GM23338 (cell line): ENCODE measurements around the gene JDP2. TPM values are rescaled to one million over a fixed set of nuclear protein-coding genes. Genes with fewer than 3 reads are reported as not detected.

ENCODE experiments used
- ATAC-seq: fragments of 200-7000 bp; cut with Tn5 transposase; 3 replicates; pipeline ENCODE4 v1.9.1; 2020
- DNase-seq: peaks from one replicate; pipeline ENCODE4 v3.0.0-alpha.2; 2015; ENCODE audit warnings: low spot score
- H2AFZ ChIP-seq: fragments of 200-600 bp; sonication (generic); 2 replicates; pipeline ENCODE4 v1.8.0; 2016; ENCODE audit warnings: antibody characterized with exemption, mild to moderate bottlenecking, moderate library complexity
- H3F3A ChIP-seq: fragments of 200-600 bp; sonication (generic); replicated peaks from 2 replicates; pipeline ENCODE4 v1.8.0; 2017; ENCODE audit warnings: antibody characterized with exemption, mixed run types, low read depth
- H3K27ac ChIP-seq: fragments of 200-600 bp; sonication (generic); 2 replicates; pipeline ENCODE4 v1.6.1; 2016; ENCODE audit warnings: low read depth
- H3K27me3 ChIP-seq: fragments of 200-600 bp; sonication (generic); 2 replicates; pipeline ENCODE4 v1.8.0; 2016; ENCODE audit warnings: mild to moderate bottlenecking, mixed run types, moderate library complexity; ENCODE audit not compliant: insufficient read depth
- H3K36me3 ChIP-seq: fragments of 200-600 bp; sonication (generic); 2 replicates; pipeline ENCODE4 v1.8.0; 2016; ENCODE audit warnings: mild to moderate bottlenecking; ENCODE audit not compliant: insufficient read depth
- H3K4me1 ChIP-seq: fragments of 200-600 bp; sonication (generic); 2 replicates; pipeline ENCODE4 v1.8.0; 2016; ENCODE audit warnings: mild to moderate bottlenecking, moderate library complexity; ENCODE audit not compliant: insufficient read depth
- H3K4me2 ChIP-seq: fragments of 200-600 bp; sonication (generic); 2 replicates; pipeline ENCODE4 v1.7.1; 2017; ENCODE audit warnings: mixed run types
- H3K4me3 ChIP-seq: fragments of 200-600 bp; sonication (generic); 2 replicates; pipeline ENCODE4 v1.6.1; 2016; ENCODE audit warnings: mixed run types
- H3K79me2 ChIP-seq: fragments of 200-600 bp; sonication (generic); replicated peaks from 2 replicates; pipeline ENCODE4 v1.8.0; 2017; ENCODE audit warnings: mild to moderate bottlenecking; ENCODE audit not compliant: insufficient read depth
- H3K9me2 ChIP-seq: fragments of 200-600 bp; sonication (generic); 2 replicates; pipeline ENCODE4 v1.8.0; 2017; ENCODE audit not compliant: insufficient read depth
- H4K20me1 ChIP-seq: fragments of 200-600 bp; sonication (generic); replicated peaks from 2 replicates; pipeline ENCODE4 v1.8.0; 2017; ENCODE audit warnings: mild to moderate bottlenecking; ENCODE audit not compliant: insufficient read depth
- H3K27ac Mint-ChIP-seq: 2 replicates; pipeline ENCODE4 v1.8.0; 2020; ENCODE audit warnings: inconsistent platforms, mild to moderate bottlenecking, moderate library complexity, mixed read lengths
- H3K27me3 Mint-ChIP-seq: 3 replicates; pipeline ENCODE4 v1.8.0; 2022; ENCODE audit warnings: low read depth, mild to moderate bottlenecking, moderate library complexity, mixed read lengths, inconsistent platforms; ENCODE audit not compliant: insufficient read depth, poor library complexity
- H3K36me3 Mint-ChIP-seq: 3 replicates; pipeline ENCODE4 v1.8.0; 2021; ENCODE audit warnings: low read depth, mild to moderate bottlenecking, inconsistent platforms, moderate library complexity, mixed read lengths
- H3K4me1 Mint-ChIP-seq: 3 replicates; pipeline ENCODE4 v1.8.0; 2020; ENCODE audit warnings: mild to moderate bottlenecking, inconsistent platforms, mixed read lengths
- H3K4me3 Mint-ChIP-seq: 3 replicates; pipeline ENCODE4 v1.8.0; 2021; ENCODE audit warnings: moderate library complexity, mild to moderate bottlenecking, inconsistent platforms, mixed read lengths
- H3K9me3 Mint-ChIP-seq: 3 replicates; pipeline ENCODE4 v1.8.0; 2020; ENCODE audit warnings: moderate library complexity, mild to moderate bottlenecking, inconsistent platforms, mixed read lengths
- CREB1 ChIP-seq: fragments of 250-450 bp; sonication (Bioruptor Pico); IDR thresholded peaks from 2 replicates; pipeline ENCODE4 v1.5.0; 2020; ENCODE audit warnings: low read depth, mild to moderate bottlenecking, moderate library complexity
- CTCF ChIP-seq, 2 experiments: fragments of 200-600 bp in 1 of 2; sonication (generic) in 1 of 2; conservative IDR thresholded peaks; 2 replicates each; pipeline versions ENCODE4 v1.5.1 to v1.6.1; 2016 to 2017; ENCODE audit warnings: antibody characterized with exemption in 2 of 2, low read depth in 2 of 2, mild to moderate bottlenecking in 2 of 2, moderate library complexity in 1 of 2
- ETS1 ChIP-seq: IDR thresholded peaks from 2 replicates; pipeline ENCODE4 v1.6.1; 2016; ENCODE audit warnings: antibody characterized with exemption
- EZH2 ChIP-seq: fragments of 200-600 bp; sonication (generic); IDR thresholded peaks from one replicate; pipeline ENCODE4 v1.8.0; 2017; ENCODE audit warnings: antibody characterized with exemption, mild to moderate bottlenecking, low read depth; ENCODE audit not compliant: unreplicated experiment
- EZH2phosphoT487 ChIP-seq: fragments of 200-600 bp; sonication (generic); IDR thresholded peaks from one replicate; pipeline ENCODE4 v1.8.1; 2018; ENCODE audit warnings: antibody characterized with exemption; ENCODE audit not compliant: unreplicated experiment
- JUNB ChIP-seq: IDR thresholded peaks from one replicate; pipeline ENCODE4 v1.6.1; 2016; ENCODE audit warnings: antibody characterized with exemption; ENCODE audit not compliant: unreplicated experiment
- NANOG ChIP-seq: IDR thresholded peaks from 2 replicates; pipeline ENCODE4 v1.6.1; 2016; ENCODE audit warnings: antibody characterized with exemption, borderline replicate concordance
- POLR2AphosphoS5 ChIP-seq: IDR thresholded peaks from 2 replicates; pipeline ENCODE4 v1.6.1; 2016; ENCODE audit warnings: antibody characterized with exemption, low read depth
- REST ChIP-seq: IDR thresholded peaks from one replicate; pipeline ENCODE4 v1.6.1; 2018; ENCODE audit warnings: antibody characterized with exemption; ENCODE audit not compliant: unreplicated experiment
- STAT1 ChIP-seq: IDR thresholded peaks from one replicate; pipeline ENCODE4 v1.6.1; 2016; ENCODE audit warnings: antibody characterized with exemption; ENCODE audit not compliant: unreplicated experiment
- ZNF114 ChIP-seq: fragments of 250-450 bp; sonication (Bioruptor Pico); IDR thresholded peaks from 2 replicates; pipeline ENCODE4 v1.5.0; 2020; ENCODE audit warnings: mild to moderate bottlenecking, moderate library complexity
- ZNF331 ChIP-seq: fragments of 250-450 bp; sonication (Bioruptor Pico); IDR thresholded peaks from 2 replicates; pipeline ENCODE4 v1.5.0; 2020; ENCODE audit warnings: low read depth, mild to moderate bottlenecking, moderate library complexity
- ZNF462 ChIP-seq: fragments of 250-450 bp; sonication (Bioruptor Pico); IDR thresholded peaks from 2 replicates; pipeline ENCODE4 v1.5.0; 2020; ENCODE audit warnings: mild to moderate bottlenecking, moderate library complexity
- polyA plus RNA-seq: library from polyadenylated mRNA; unstranded; fragments of >200 nt; fragmentation: Nextera tagmentation; extraction: Ambion mirVana; gene quantifications from 2 replicates; pipeline ENCODE4 v1.2.1, GENCODE V29; 2016
- total RNA-seq: library from RNA; depleted of rRNA; stranded (reverse); fragments of >200 nt; shearing (Covaris generic); gene quantifications from 2 replicates; pipeline ENCODE4 v1.2.3, GENCODE V29; 2014

Gene JDP2
- total and polyA plus RNA-seq, 2 experiments from 2014 or later: 12.5 to 38.9 TPM

- H3K4me3 ChIP-seq: no peak overlapping the region
- no peak overlapping the region for H3K4me2 ChIP-seq
- TF ChIP-seq CTCF (conservative IDR thresholded peaks at IDR 0.05; ENCODE audit: low read depth in 2 of 2) (no peak), CREB1 (no peak), EZH2phosphoT487 (no peak), ZNF462 (CRISPR knock-in tag) (no peak), ZNF114 (CRISPR knock-in tag) (no peak), NANOG (no peak), ZNF331 (no peak), REST (no peak), JUNB (no peak), ETS1 (no peak), STAT1 (no peak), EZH2 (no peak), POLR2AphosphoS5 (no peak)
- H3K36me3 ChIP-seq: no peaks in the 10 kb centered on the region; the same call in 1 of the 2 replicates
- DNase-seq (no peak), ATAC-seq (no peak)
- Mint-ChIP-seq H3K4me3 (no peak overlapping the region), H3K4me1 (peaks cover 42% of the 10 kb centered on the region), H3K9me3 (no peaks in the 10 kb centered on the region), H3K27ac (peak overlapping the region; percentile 58), H3K36me3 (peaks cover 24% of the 10 kb centered on the region), H3K27me3 (peaks cover 10% of the 10 kb centered on the region)
- peaks cover 30% of the 10 kb centered on the region for H3K79me2 ChIP-seq
- no peak overlapping the region for H3K27ac ChIP-seq
- no peaks in the 10 kb centered on the region for H3K27me3 ChIP-seq
- H2AFZ ChIP-seq: no peak overlapping the region
- H3K4me1 ChIP-seq: peaks cover 25% of the 10 kb centered on the region
- no peaks in the 10 kb centered on the region for H3K9me2 ChIP-seq
- peaks cover 7% of the 10 kb centered on the region for H4K20me1 ChIP-seq
- H3F3A ChIP-seq: no peaks in the 10 kb centered on the region
Measured at GRCh38 chr14:75460394-75460793, 32.6 kb downstream of the JDP2 start.
